ENCODE results near the gene GLRX.
"Not testable (repeated sequence)": the region's sequence is repeated elsewhere in the genome, so short reads cannot be mapped to it uniquely, and the experiment has no call there.

The GLRX gene

DNA sequence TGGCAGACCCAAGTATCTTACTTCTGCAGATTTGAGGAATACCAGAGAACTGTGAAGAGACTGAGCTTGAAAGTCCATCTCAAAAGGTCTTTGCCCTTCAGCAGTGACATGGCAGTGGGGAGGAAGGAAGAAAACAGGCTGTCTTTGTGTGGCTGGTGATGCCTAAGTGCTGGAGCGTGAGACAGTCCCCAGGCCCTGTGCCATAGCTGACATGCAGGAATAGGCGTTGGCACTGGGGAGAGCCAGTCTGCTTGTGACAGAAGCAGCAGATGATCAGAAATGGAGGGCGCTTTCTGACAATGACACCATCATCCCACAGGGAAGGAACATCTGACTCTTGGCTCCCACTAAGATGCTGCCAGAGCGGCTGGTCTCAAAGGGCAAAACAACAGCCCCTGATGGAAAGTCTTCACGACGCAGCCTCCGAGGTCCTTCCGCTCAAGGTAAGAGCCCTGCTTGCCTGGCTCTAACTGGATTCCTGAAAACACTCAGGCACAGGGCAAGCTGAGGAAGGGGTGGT is 15.5 kb upstream of the GLRX start:
- Histone ChIP-seq H3K4me2 (ENCODE audit: low read length) (no peak overlapping the region), H3K4me3 (ENCODE audit: low read length) (no peak overlapping the region), H3K9me3 (replicated peaks; ENCODE audit: low read length) (no peaks in the 10 kb centered on the region), H3K9ac (ENCODE audit: low read depth, low read length) (no peak overlapping the region), H3K27me3 (ENCODE audit: control insufficient read depth, insufficient read depth, low read length) (no peaks in the 10 kb centered on the region), H3K4me1 (ENCODE audit: control insufficient read depth, insufficient read depth, low read length) (peaks cover 42% of the 10 kb centered on the region), H3K36me3 (ENCODE audit: insufficient read depth, low read length) (no peaks in the 10 kb centered on the region)

DNA sequence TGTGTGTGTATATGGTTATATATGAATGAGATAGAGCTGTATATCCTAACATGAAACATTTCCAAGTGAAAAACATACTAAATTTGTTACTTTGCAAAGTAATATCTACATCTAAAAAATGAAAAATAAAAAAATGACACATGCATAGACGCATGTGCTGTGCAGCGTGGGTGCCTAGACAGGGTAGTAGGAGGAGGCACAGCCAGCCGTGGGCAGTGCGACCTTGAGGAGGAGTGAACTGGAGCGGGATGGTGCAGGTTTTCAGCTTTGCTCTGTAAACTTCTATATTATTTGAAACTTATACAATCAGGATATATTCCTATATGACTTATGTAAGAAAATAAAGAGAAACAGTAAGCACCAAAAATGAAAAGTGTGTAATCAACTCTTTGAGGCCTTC is 15.0 kb upstream of the GLRX start:
- Histone ChIP-seq H3K4me3 (ENCODE audit: low read length) (no peak overlapping the region), H3K36me3 (ENCODE audit: insufficient read depth, low read length) (no peaks in the 10 kb centered on the region), H3K4me1 (ENCODE audit: control insufficient read depth, insufficient read depth, low read length) (peaks cover 36% of the 10 kb centered on the region), H3K9ac (ENCODE audit: low read depth, low read length) (no peak overlapping the region), H3K4me2 (ENCODE audit: low read length) (no peak overlapping the region), H3K27me3 (ENCODE audit: control insufficient read depth, insufficient read depth, low read length) (no peaks in the 10 kb centered on the region), H3K9me3 (replicated peaks; ENCODE audit: low read length) (no peaks in the 10 kb centered on the region)

DNA sequence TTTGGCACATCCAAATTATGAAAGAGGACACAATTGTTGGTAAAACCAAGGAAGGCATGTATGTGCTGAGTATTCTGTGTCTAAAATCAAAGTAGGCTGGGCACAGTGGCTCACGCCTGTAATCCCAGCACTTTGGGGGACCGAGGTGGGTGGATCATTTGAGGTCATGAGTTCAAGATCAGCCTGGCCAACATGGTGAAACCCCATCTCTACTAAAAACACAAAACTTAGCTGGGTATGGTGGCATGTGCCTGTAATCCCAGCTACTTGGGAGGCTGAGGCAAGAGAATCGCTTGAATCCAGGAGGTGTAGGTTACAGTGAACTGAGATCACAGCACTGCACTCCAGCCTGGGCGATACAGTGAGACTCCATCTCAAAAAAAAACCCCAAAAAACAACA is 14.4 kb upstream of the GLRX start:
- H3K4me1 ChIP-seq (ENCODE audit: control insufficient read depth, insufficient read depth, low read length) = peaks cover 31% of the 10 kb centered on the region
- not testable (repeated sequence) for H3K27me3 ChIP-seq (ENCODE audit: control insufficient read depth, insufficient read depth, low read length); H3K9ac ChIP-seq (ENCODE audit: low read depth, low read length); H3K4me3 ChIP-seq (ENCODE audit: low read length); H3K9me3 ChIP-seq (replicated peaks; ENCODE audit: low read length); H3K36me3 ChIP-seq (ENCODE audit: insufficient read depth, low read length)
- peak overlapping the region; percentile 92 for H3K4me2 ChIP-seq (ENCODE audit: low read length)

DNA sequence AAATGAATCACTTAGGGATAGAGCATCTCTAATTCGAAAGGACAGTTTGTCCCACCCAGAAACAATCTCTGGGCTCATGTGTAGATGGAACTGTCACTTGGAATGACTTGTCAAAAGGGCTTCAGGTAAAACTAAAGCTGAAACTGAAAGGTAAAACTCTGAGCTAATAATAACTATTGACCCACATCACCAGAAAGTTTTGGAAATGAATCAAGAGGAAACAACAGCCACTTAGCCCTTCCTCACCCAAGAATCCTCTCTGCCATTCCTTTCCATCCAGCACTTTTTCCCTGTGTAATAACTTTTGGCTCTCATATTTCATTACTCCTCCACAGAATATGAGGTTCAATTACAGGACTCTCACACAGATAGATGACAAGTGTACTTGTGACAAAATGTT is 14.0 kb upstream of the GLRX start:
- Histone ChIP-seq H3K36me3 (ENCODE audit: insufficient read depth, low read length) (no peaks in the 10 kb centered on the region), H3K9me3 (replicated peaks; ENCODE audit: low read length) (no peaks in the 10 kb centered on the region), H3K4me3 (ENCODE audit: low read length) (peak overlapping the region; percentile 28), H3K27me3 (ENCODE audit: control insufficient read depth, insufficient read depth, low read length) (no peaks in the 10 kb centered on the region), H3K4me2 (ENCODE audit: low read length) (peak overlapping the region; percentile 92), H3K4me1 (ENCODE audit: control insufficient read depth, insufficient read depth, low read length) (peaks cover 26% of the 10 kb centered on the region), H3K9ac (ENCODE audit: low read depth, low read length) (peak overlapping the region; percentile 83)

DNA sequence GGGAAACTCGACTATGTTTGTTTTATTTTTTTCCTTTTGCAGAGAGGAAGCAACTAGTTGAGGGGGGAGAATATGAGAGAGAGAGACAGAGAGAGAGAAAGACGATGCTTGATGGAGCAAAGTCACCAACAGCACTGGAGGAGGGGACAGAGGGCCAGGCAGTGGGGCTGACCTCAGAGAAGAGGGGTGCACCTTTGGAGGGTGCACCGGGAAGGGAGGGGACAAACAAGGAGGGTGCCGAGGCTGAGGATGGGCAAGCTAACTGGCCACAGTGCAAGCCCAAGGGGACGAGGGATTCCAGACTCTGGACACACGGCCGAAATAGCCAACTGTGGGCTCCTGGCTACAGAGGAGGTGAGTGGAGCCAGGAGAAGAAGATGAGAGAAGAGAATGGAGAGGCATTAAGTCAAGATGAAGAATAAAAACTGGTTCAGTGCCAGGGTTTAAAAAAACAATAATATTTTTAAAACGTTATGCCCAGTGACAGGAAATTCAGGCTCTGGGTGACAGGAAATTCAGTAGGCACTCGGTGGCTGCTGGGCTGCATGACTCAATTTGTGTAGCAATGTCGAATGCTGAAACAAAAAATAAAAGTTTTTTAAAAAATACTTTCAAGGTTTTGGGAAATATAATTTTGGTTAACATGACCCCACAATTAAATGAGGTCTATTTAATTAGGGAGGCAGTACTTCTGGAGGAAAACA is 13.3 kb upstream of the GLRX start:
- no peaks in the 10 kb centered on the region for H3K36me3 ChIP-seq (ENCODE audit: insufficient read depth, low read length)
- H3K27me3 ChIP-seq (ENCODE audit: control insufficient read depth, insufficient read depth, low read length) = no peaks in the 10 kb centered on the region
- H3K4me1 ChIP-seq (ENCODE audit: control insufficient read depth, insufficient read depth, low read length) = peaks cover 25% of the 10 kb centered on the region
- no peaks in the 10 kb centered on the region for H3K9me3 ChIP-seq (replicated peaks; ENCODE audit: low read length)
- H3K4me2 ChIP-seq (ENCODE audit: low read length) = peak overlapping the region; percentile 92
- peak overlapping the region; percentile 78 for H3K4me3 ChIP-seq (ENCODE audit: low read length)
- peak overlapping the region; percentile 83 for H3K9ac ChIP-seq (ENCODE audit: low read depth, low read length)

DNA sequence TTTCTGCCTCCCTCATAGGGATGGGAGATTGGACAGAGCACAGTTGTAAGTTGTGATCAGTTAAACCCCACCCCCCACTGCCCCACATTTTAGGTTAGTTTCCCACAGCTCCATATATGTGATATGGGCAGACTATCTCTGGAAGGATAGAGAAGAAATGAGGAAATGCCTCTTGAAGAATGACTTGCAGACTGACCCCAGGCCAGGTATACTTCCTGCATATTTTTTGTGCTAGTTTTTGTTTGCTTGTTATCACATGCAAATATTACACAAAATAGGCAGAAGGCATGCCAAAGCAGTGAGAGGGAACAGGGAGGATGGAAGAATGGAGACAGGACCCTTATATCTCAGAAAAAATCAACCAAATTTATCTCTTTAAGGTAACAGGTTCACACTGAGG is 10.1 kb upstream of the GLRX start:
- no peak overlapping the region for H3K9ac ChIP-seq (ENCODE audit: low read depth, low read length)
- no peak overlapping the region for H3K4me3 ChIP-seq (ENCODE audit: low read length)
- peaks cover 25% of the 10 kb centered on the region for H3K4me1 ChIP-seq (ENCODE audit: control insufficient read depth, insufficient read depth, low read length)
- H3K9me3 ChIP-seq (replicated peaks; ENCODE audit: low read length) = no peaks in the 10 kb centered on the region
- H3K27me3 ChIP-seq (ENCODE audit: control insufficient read depth, insufficient read depth, low read length) = no peaks in the 10 kb centered on the region
- no peak overlapping the region for H3K4me2 ChIP-seq (ENCODE audit: low read length)
- H3K36me3 ChIP-seq (ENCODE audit: insufficient read depth, low read length) = no peaks in the 10 kb centered on the region

DNA sequence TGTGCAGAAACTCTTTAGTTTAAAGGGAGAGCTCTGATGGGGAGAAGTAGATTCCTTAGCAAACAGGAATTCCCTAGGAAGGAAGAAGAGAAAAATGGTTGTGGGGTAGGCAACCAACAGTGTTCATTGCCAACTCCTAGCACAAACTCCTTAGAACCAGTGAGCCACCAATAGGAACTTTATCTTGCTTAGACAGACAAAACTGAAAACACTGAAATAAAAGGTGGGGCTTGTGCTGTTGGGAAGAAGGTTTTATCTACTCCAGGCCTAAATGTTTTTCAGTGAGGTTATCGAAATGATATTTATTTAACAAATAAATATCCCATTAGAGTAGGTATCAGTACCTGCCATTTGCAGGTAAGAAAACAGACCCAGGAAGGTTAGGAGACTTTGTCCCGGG is 7.7 kb upstream of the GLRX start:
- no peaks in the 10 kb centered on the region for H3K27me3 ChIP-seq (ENCODE audit: control insufficient read depth, insufficient read depth, low read length)
- no peak overlapping the region for H3K4me2 ChIP-seq (ENCODE audit: low read length)
- no peak overlapping the region for H3K4me3 ChIP-seq (ENCODE audit: low read length)
- no peaks in the 10 kb centered on the region for H3K36me3 ChIP-seq (ENCODE audit: insufficient read depth, low read length)
- H3K9ac ChIP-seq (ENCODE audit: low read depth, low read length) = no peak overlapping the region
- H3K4me1 ChIP-seq (ENCODE audit: control insufficient read depth, insufficient read depth, low read length) = peaks cover 8% of the 10 kb centered on the region
- no peaks in the 10 kb centered on the region for H3K9me3 ChIP-seq (replicated peaks; ENCODE audit: low read length)

DNA sequence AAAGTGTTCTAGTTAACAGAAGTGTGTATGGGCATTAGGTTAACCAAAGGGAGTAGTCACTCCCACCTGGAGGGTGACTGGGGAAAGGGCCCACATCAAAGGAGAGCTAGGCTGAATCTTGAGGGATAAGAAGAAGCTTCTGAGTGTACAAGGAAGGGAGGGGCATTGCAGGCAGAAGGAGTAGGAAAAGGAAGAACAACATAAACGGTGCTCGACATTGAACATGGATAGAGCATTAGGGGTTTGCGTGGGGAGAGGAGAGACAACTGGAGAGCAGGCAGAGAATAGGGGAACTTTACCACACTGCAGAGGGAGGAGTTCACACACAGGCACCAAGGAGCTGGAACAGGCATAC is 5.3 kb upstream of the GLRX start:
- no peaks in the 10 kb centered on the region for H3K27me3 ChIP-seq (ENCODE audit: control insufficient read depth, insufficient read depth, low read length)
- H3K9me3 ChIP-seq (replicated peaks; ENCODE audit: low read length) = no peaks in the 10 kb centered on the region
- peaks cover 19% of the 10 kb centered on the region for H3K4me1 ChIP-seq (ENCODE audit: control insufficient read depth, insufficient read depth, low read length)
- no peak overlapping the region for H3K4me2 ChIP-seq (ENCODE audit: low read length)
- no peak overlapping the region for H3K9ac ChIP-seq (ENCODE audit: low read depth, low read length)
- no peaks in the 10 kb centered on the region for H3K36me3 ChIP-seq (ENCODE audit: insufficient read depth, low read length)
- H3K4me3 ChIP-seq (ENCODE audit: low read length) = no peak overlapping the region

DNA sequence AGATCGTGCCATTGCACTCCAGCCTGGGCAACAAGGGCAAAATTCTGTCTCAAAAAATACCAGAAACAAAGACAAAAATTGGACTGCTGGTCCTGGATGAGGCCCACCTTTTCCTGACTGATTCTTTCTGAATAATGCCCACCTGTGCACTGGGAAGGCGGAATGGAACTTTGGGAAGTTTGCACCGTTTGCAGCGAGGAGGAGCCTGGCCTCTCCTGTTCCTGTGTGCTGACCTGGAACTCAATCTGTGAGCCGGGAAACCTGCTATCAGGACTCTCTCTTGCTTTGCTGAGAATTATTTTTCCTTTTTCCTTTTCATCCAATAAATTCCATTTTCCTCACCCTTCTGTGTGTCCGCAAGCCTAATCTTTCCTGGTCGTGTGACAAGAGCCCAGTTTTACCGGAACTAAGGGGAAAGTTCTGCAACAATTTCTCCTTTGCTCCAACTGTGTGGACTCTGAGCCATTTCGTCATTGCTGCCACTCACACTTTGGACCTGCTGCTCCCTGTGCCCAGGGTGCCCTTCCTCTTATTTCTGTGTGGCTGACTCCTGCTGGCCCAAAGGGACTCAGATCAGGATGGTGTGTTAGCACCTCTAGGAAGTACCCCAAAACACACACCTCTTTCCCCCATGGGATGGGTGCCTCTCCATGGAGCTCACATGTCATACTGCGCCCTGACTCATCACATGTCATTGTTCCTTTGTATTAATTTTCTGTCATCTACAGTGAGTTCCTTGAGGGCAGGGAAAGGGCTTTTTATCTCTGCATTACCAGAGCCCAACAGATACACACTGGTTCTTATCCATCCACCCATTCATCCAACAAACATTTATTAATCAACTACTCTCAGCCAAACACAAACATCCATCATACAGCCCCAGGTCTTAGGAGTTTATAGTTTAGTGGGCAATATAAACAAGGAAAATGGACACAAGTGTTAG is 4.7 kb upstream of the GLRX start:
- Histone ChIP-seq H3K4me3 (ENCODE audit: low read length) (no peak overlapping the region), H3K9ac (ENCODE audit: low read depth, low read length) (no peak overlapping the region), H3K9me3 (replicated peaks; ENCODE audit: low read length) (no peaks in the 10 kb centered on the region), H3K27me3 (ENCODE audit: control insufficient read depth, insufficient read depth, low read length) (no peaks in the 10 kb centered on the region), H3K4me2 (ENCODE audit: low read length) (no peak overlapping the region), H3K36me3 (ENCODE audit: insufficient read depth, low read length) (no peaks in the 10 kb centered on the region), H3K4me1 (ENCODE audit: control insufficient read depth, insufficient read depth, low read length) (peaks cover 19% of the 10 kb centered on the region)

DNA sequence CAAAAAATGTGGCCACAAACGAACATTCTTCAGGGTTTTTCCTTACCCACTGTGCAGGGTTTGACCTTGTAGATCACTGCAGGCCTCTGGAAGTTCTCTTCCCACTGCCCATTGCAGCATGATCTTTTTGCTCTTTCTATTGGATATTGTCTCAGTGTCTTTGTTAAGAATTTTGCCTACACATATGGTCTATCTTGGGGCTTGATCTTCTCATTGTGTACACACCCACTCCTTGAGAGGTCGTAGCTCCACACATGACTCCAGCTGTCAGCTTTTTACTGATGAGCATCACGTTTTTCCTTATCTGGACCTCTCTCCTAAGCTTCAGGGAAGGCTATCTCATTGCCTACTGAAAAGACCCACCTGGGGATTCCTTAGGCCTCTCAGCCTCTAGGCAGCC is 3.0 kb upstream of the GLRX start:
- Histone ChIP-seq H3K9me3 (replicated peaks; ENCODE audit: low read length) (no peaks in the 10 kb centered on the region), H3K36me3 (ENCODE audit: insufficient read depth, low read length) (no peaks in the 10 kb centered on the region), H3K27me3 (ENCODE audit: control insufficient read depth, insufficient read depth, low read length) (no peaks in the 10 kb centered on the region), H3K4me1 (ENCODE audit: control insufficient read depth, insufficient read depth, low read length) (peaks cover 24% of the 10 kb centered on the region), H3K4me3 (ENCODE audit: low read length) (no peak overlapping the region), H3K4me2 (ENCODE audit: low read length) (no peak overlapping the region), H3K9ac (ENCODE audit: low read depth, low read length) (no peak overlapping the region)

DNA sequence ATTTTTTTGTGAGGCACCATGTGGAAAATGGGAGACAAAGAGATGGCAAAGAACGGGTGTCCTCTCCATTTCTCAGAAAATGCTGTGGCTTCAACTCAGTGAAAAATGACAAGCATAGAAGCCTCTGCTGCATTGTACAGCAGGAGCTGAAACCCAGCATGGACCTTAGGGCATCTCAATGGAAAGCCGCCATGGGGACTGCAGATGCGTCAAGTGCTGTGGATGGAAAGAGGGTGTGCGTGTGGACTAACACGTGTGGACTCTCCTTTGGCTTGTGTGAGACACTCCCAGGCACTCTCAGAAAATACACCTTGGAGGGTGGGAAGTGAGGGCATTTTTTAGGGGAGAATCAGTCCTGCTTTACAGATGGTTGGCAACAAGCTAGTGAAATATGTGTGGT is 2.2 kb upstream of the GLRX start:
- H3K27me3 ChIP-seq (ENCODE audit: control insufficient read depth, insufficient read depth, low read length) = no peaks in the 10 kb centered on the region
- no peaks in the 10 kb centered on the region for H3K36me3 ChIP-seq (ENCODE audit: insufficient read depth, low read length)
- peaks cover 24% of the 10 kb centered on the region for H3K4me1 ChIP-seq (ENCODE audit: control insufficient read depth, insufficient read depth, low read length)
- H3K4me3 ChIP-seq (ENCODE audit: low read length) = no peak overlapping the region
- no peaks in the 10 kb centered on the region for H3K9me3 ChIP-seq (replicated peaks; ENCODE audit: low read length)
- H3K4me2 ChIP-seq (ENCODE audit: low read length) = peak overlapping the region; percentile 97
- H3K9ac ChIP-seq (ENCODE audit: low read depth, low read length) = no peak overlapping the region
